HL-60 (cell line): ENCODE data around the gene DERL3.

Source experiments
- POLR2AphosphoS5 ChIP-seq: IDR thresholded peaks from 2 replicates; pipeline ENCODE4 v1.6.1; 2012; ENCODE audit warnings: low read depth
- TF ChIP-seq, protein P1 (sequence below): IDR thresholded peaks from one replicate; pipeline ENCODE4 v1.5.1; 2011; ENCODE audit warnings: low read length, control low read depth, inconsistent platforms; ENCODE audit not compliant: insufficient read depth
- TF ChIP-seq, protein P2 (sequence below): IDR thresholded peaks from 2 replicates; pipeline ENCODE4 v1.6.1; 2012; ENCODE audit warnings: low read depth; ENCODE audit not compliant: insufficient replicate concordance

DNA sequence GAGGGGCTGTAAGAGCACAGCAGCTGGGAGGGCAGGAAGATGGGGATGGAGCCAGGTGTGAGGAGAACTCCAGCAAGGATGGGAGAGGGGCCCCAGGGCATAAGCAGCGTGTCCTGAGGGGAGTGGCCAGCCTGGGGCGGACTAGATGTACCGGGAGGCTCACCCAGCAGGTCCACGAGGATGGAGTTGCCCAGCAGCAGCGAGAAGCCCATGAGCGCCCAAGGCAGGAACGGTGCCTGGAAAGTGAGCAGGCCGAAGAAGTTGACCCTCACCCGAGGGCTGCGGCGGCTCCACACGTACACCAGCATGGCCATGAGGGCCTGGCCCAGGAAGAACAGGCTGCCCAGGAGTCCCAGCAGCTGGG, 1.3 kb downstream of the DERL3 start:
- TF ChIP-seq, protein P1, sequence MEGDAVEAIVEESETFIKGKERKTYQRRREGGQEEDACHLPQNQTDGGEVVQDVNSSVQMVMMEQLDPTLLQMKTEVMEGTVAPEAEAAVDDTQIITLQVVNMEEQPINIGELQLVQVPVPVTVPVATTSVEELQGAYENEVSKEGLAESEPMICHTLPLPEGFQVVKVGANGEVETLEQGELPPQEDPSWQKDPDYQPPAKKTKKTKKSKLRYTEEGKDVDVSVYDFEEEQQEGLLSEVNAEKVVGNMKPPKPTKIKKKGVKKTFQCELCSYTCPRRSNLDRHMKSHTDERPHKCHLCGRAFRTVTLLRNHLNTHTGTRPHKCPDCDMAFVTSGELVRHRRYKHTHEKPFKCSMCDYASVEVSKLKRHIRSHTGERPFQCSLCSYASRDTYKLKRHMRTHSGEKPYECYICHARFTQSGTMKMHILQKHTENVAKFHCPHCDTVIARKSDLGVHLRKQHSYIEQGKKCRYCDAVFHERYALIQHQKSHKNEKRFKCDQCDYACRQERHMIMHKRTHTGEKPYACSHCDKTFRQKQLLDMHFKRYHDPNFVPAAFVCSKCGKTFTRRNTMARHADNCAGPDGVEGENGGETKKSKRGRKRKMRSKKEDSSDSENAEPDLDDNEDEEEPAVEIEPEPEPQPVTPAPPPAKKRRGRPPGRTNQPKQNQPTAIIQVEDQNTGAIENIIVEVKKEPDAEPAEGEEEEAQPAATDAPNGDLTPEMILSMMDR = no peak
- TF ChIP-seq POLR2AphosphoS5 = no peak; the same call in 1 of the 2 replicates
- TF ChIP-seq, protein P2, sequence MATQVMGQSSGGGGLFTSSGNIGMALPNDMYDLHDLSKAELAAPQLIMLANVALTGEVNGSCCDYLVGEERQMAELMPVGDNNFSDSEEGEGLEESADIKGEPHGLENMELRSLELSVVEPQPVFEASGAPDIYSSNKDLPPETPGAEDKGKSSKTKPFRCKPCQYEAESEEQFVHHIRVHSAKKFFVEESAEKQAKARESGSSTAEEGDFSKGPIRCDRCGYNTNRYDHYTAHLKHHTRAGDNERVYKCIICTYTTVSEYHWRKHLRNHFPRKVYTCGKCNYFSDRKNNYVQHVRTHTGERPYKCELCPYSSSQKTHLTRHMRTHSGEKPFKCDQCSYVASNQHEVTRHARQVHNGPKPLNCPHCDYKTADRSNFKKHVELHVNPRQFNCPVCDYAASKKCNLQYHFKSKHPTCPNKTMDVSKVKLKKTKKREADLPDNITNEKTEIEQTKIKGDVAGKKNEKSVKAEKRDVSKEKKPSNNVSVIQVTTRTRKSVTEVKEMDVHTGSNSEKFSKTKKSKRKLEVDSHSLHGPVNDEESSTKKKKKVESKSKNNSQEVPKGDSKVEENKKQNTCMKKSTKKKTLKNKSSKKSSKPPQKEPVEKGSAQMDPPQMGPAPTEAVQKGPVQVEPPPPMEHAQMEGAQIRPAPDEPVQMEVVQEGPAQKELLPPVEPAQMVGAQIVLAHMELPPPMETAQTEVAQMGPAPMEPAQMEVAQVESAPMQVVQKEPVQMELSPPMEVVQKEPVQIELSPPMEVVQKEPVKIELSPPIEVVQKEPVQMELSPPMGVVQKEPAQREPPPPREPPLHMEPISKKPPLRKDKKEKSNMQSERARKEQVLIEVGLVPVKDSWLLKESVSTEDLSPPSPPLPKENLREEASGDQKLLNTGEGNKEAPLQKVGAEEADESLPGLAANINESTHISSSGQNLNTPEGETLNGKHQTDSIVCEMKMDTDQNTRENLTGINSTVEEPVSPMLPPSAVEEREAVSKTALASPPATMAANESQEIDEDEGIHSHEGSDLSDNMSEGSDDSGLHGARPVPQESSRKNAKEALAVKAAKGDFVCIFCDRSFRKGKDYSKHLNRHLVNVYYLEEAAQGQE = no peak
